Psoas muscle (tissue), 8 donors: ENCODE results near the gene LRCH4. TPM values are rescaled to one million over a fixed set of nuclear protein-coding genes. Genes with fewer than 3 reads are reported as not detected.

Experiments
- ATAC-seq, 4 donors: fragments of 200-7000 bp; cut with Tn5 transposase; one replicate each; pipeline ENCODE4 v1.9.1; 2020; ENCODE audit warnings: moderate library complexity in 3 of 4, mild to moderate bottlenecking in 2 of 4
- DNase-seq, 2 donors: peaks; one replicate each; pipeline ENCODE4 v3.0.0-alpha.2; 2020
- H3K27ac ChIP-seq: fragments of 200-600 bp; one replicate; pipeline ENCODE4 v1.8.0; 2022
- H3K27me3 ChIP-seq, 3 donors: fragments of 200-600 bp in 1 of 3; one replicate each; pipeline versions ENCODE4 v1.6.1 to v1.8.0; 2013 to 2022; ENCODE audit warnings: low read length in 2 of 3, mild to moderate bottlenecking in 2 of 3, moderate library complexity in 1 of 3; ENCODE audit not compliant: insufficient read depth in 3 of 3
- H3K36me3 ChIP-seq, 2 donors: fragments of 200-600 bp in 1 of 2; one replicate each; pipeline versions ENCODE4 v1.6.1 to v1.8.0; 2013 to 2022; ENCODE audit warnings: low read depth in 1 of 2, mild to moderate bottlenecking in 1 of 2, moderate library complexity in 1 of 2; ENCODE audit not compliant: insufficient read depth in 1 of 2
- H3K4me1 ChIP-seq: fragments of 200-600 bp; one replicate; pipeline ENCODE4 v1.8.0; 2022
- H3K4me3 ChIP-seq: fragments of 200-600 bp; one replicate; pipeline ENCODE4 v1.8.0; 2022; ENCODE audit warnings: mild to moderate bottlenecking
- H3K9me3 ChIP-seq: fragments of 200-600 bp; one replicate; pipeline ENCODE4 v1.8.0; 2022
- CTCF ChIP-seq: fragments of 200-600 bp; IDR thresholded peaks from one replicate; pipeline ENCODE4 v1.8.0; 2022; ENCODE audit warnings: antibody characterized with exemption
- WGBS, 3 donors: extraction: QIAGEN DNeasy Blood & Tissue Kit; methylation state at CpG; one replicate each; pipeline versions ENCODE4 v1.1.6 to v1.1.7; 2013; 5-methylcytosine and 5-hydroxymethylcytosine counted together
- intact Hi-C, 2 donors: fragments of 100-400 bp; cut with DNase I; formaldehyde crosslinking; loops; one replicate each; pipeline versions ENCODE4 v1.11.0 to v1.14.2; 2022
- polyA plus RNA-seq, 3 donors: library from polyadenylated mRNA; stranded (reverse); fragments of 200-250 nt; gene quantifications; one replicate each; pipeline ENCODE4 v1.2.3, GENCODE V29; 2013
- total RNA-seq, 4 donors: library from RNA; stranded (reverse); fragmentation: NEBNext Ultra II Directional in 2 of 4; extraction: Animal tissue kit (Norgen Biotek cat#: 25700) in 2 of 4; gene quantifications; one replicate each; pipeline versions ENCODE4 v1.2.1 to v1.2.4, GENCODE V29; 2021 to 2023
- donor health status: healthy with polysubstance abuse.
- donor health status: DM: no; HTN: no; CAD: no; lungs with moderate emphysema.
- donor health status: Bipolar disorder and iron deficiency.
- donor health status: healthy.
- donor health status: DM: yes; HTN: yes; CAD: no.
- donor health status: DM: no; HTN: no; CAD: no.
- donor health status: DM: no; HTN: no; CAD: no.
- donor health status: DM: yes; HTN: yes; CAD: no.

The LRCH4 gene
- total and polyA plus RNA-seq, 7 donors, result 16.7 to 41.5 (median 33.5) TPM

- intact Hi-C loops, result loop anchor here (2.0 to 5.0 kb wide), 2 partner anchors 14 to 69 kb away; partner anchors contain the start of gene TSC22D4 (in 1 of the 2)
- TF ChIP-seq CTCF, result no peak
- 69 to 79% (median 78%) methylated on average over 10 of the region's 10 CpGs for WGBS, 3 donors
- H3K4me1 ChIP-seq, result peaks cover 26% of the 10 kb centered on the region
- no peaks in the 10 kb centered on the region for H3K27me3 ChIP-seq
- H3K4me3 ChIP-seq, result no peak overlapping the region
- H3K9me3 ChIP-seq, result no peaks in the 10 kb centered on the region
- ATAC-seq (peak in 3 of 4 donors; percentile 12 to 22 (median 18)), DNase-seq (no peak)
- H3K27ac ChIP-seq, result peak overlapping the region; percentile 71
- peaks cover 0 to 13% of the 10 kb centered on the region in 2 donors for H3K36me3 ChIP-seq
Measured at GRCh38 chr7:100546129-100546925, 39.6 kb downstream of the LRCH4 start.

- peaks cover 26% of the 10 kb centered on the region for H3K4me1 ChIP-seq
- no peak for DNase-seq
- H3K36me3 ChIP-seq, result peaks cover 0 to 8% of the 10 kb centered on the region in 2 donors
- H3K27me3 ChIP-seq, result no peaks in the 10 kb centered on the region
- TF ChIP-seq CTCF, result no peak
- no peak overlapping the region for H3K4me3 ChIP-seq
- 32 to 44% (median 39%) methylated on average over 3 of the region's 3 CpGs for WGBS, 3 donors
- peak overlapping the region; percentile 71 for H3K27ac ChIP-seq
- no peaks in the 10 kb centered on the region for H3K9me3 ChIP-seq
- intact Hi-C loops, result loop anchor here (2.0 to 5.0 kb wide), 2 partner anchors 13 to 68 kb away; partner anchors contain the start of gene TSC22D4 (in 1 of the 2)
- peak; percentile 57 to 84 (median 81) for ATAC-seq
Measured at GRCh38 chr7:100545360-100546128, 40.4 kb downstream of the LRCH4 start.

GRCh38 chr7:100544967-100545359 is 41.0 kb downstream of the LRCH4 start:
- no peaks in the 10 kb centered on the region for H3K27me3 ChIP-seq
- no peak overlapping the region for H3K4me3 ChIP-seq
- TF ChIP-seq CTCF, result no peak
- WGBS, 3 donors, result 21 to 37% (median 21%) methylated on average over 1 of the region's 1 CpG
- intact Hi-C loops, result loop anchor here (5.0 kb wide), 1 partner anchor 68 kb away; the partner anchor contains the start of gene TSC22D4 (in 2 of the 2)
- DNase-seq (no peak), ATAC-seq (no peak)
- H3K9me3 ChIP-seq, result no peaks in the 10 kb centered on the region
- H3K36me3 ChIP-seq, result peaks cover 0 to 5% of the 10 kb centered on the region in 2 donors
- H3K4me1 ChIP-seq, result peaks cover 30% of the 10 kb centered on the region
- peak overlapping the region; percentile 71 for H3K27ac ChIP-seq

- DNase-seq (no peak), ATAC-seq (no peak)
- peaks cover 0 to 5% of the 10 kb centered on the region in 2 donors for H3K36me3 ChIP-seq
- no peaks in the 10 kb centered on the region for H3K27me3 ChIP-seq
- H3K4me3 ChIP-seq, result no peak overlapping the region
- peaks cover 34% of the 10 kb centered on the region for H3K4me1 ChIP-seq
- 42 to 58% (median 55%) methylated on average over 5 of the region's 5 CpGs for WGBS, 3 donors
- no peak overlapping the region for H3K27ac ChIP-seq
- H3K9me3 ChIP-seq, result no peaks in the 10 kb centered on the region
- intact Hi-C loops, result loop anchor here in 1 of 2 donors (5.0 kb wide), 1 partner anchor 67 kb away; the partner anchor contains the start of gene TSC22D4
- TF ChIP-seq CTCF, result no peak
Measured at GRCh38 chr7:100544386-100544785, 41.5 kb downstream of the LRCH4 start.
